Endothelial cell of umbilical vein (primary cell): Measurements from ENCODE around the gene KCNS1. TPM values are rescaled to one million over a fixed set of nuclear protein-coding genes. Genes with fewer than 3 reads are reported as not detected.

Experiments used
- BruUV-seq: library from RNA; stranded (reverse); fragments of 400-500 nt; replicated peaks from 2 replicates; lab custom pipeline; 2021; lab: Mats Ljungman, UMichigan
- CTCF ChIA-PET: fragments of 300-600, 350-600 bp; sonication (Branson Sonifier 250); formaldehyde crosslinking; loops from one replicate; lab custom pipeline; 2021; ENCODE audit warnings: antibody characterized with exemption, inconsistent platforms; lab: Charles Lee
- POLR2A ChIA-PET: fragments of 300-600, 350-600 bp; sonication (Branson Sonifier 250); formaldehyde crosslinking; loops from one replicate; lab custom pipeline; 2021; ENCODE audit warnings: antibody characterized with exemption, inconsistent platforms; lab: Charles Lee
- DNase-seq: peaks from one replicate; pipeline ENCODE4 v3.0.0-alpha.2; 2011; ENCODE audit warnings: low read depth, low spot score
- FAIRE-seq: peaks from 2 replicates; lab custom pipeline; 2011; peaks lifted over from hg19 to GRCh38; lab: Jason Lieb, UNC
- H2AFZ ChIP-seq: 2 replicates; pipeline ENCODE4 v1.6.0; 2012; ENCODE audit warnings: low read depth, low read length, control low read depth, inconsistent platforms
- H3K27ac ChIP-seq: 2 replicates; pipeline ENCODE4 v1.5.1; 2011; ENCODE audit warnings: low read depth, mild to moderate bottlenecking, control low read depth, low read length, moderate library complexity; ENCODE audit not compliant: insufficient read depth
- H3K27me3 ChIP-seq, 2 experiments: 2 replicates each; pipeline versions ENCODE4 v1.6.0 to v1.6.1; 2011; ENCODE audit warnings: low read length in 2 of 2, mixed read lengths in 1 of 2; ENCODE audit not compliant: control insufficient read depth in 2 of 2, insufficient read depth in 2 of 2
- H3K36me3 ChIP-seq, 2 experiments: 2 replicates in 1 of 2; 3 replicates in 1 of 2; pipeline ENCODE4 v1.5.1; 2011; ENCODE audit warnings: low read length in 2 of 2, mild to moderate bottlenecking in 1 of 2, moderate library complexity in 1 of 2; ENCODE audit not compliant: control insufficient read depth in 2 of 2, insufficient read depth in 2 of 2; ENCODE audit errors: extremely low read depth in 1 of 2
- H3K4me1 ChIP-seq: 3 replicates; pipeline ENCODE4 v1.5.1; 2011; ENCODE audit warnings: mild to moderate bottlenecking, low read length; ENCODE audit not compliant: control insufficient read depth, insufficient read depth; ENCODE audit errors: extremely low read depth
- H3K4me2 ChIP-seq: 2 replicates; pipeline ENCODE4 v1.6.1; 2011; ENCODE audit warnings: low read length, control low read depth, mixed read lengths; ENCODE audit not compliant: insufficient read depth
- H3K4me3 ChIP-seq, 3 experiments: fragments of 200-600 bp in 1 of 3; sonication (generic), shearing (Covaris generic) in 1 of 3; replicated peaks in 1 of 3; 2 replicates each; pipeline ENCODE4 v1.5.1; 2011 to 2016; ENCODE audit warnings: control low read depth in 3 of 3, low read length in 3 of 3, mild to moderate bottlenecking in 2 of 3, inconsistent platforms in 1 of 3, low read depth in 1 of 3, moderate library complexity in 1 of 3; ENCODE audit not compliant: insufficient read depth in 1 of 3
- H3K79me2 ChIP-seq: 2 replicates; pipeline ENCODE4 v1.6.0; 2012; ENCODE audit warnings: low read length, inconsistent platforms; ENCODE audit not compliant: control insufficient read depth, insufficient read depth
- H3K9ac ChIP-seq: replicated peaks from 2 replicates; pipeline ENCODE3; 2011; ENCODE audit warnings: low read length, control low read depth; ENCODE audit not compliant: insufficient read depth; ENCODE audit errors: extremely low read depth
- H3K9me1 ChIP-seq: replicated peaks from 3 replicates; pipeline ENCODE4 v1.6.0; 2011; ENCODE audit warnings: mild to moderate bottlenecking, low read length; ENCODE audit not compliant: control insufficient read depth, insufficient read depth; ENCODE audit errors: extremely low read depth
- H3K9me3 ChIP-seq: replicated peaks from 2 replicates; pipeline ENCODE4 v1.5.1; 2012; ENCODE audit warnings: low read length, inconsistent platforms; ENCODE audit not compliant: control insufficient read depth, insufficient read depth
- H4K20me1 ChIP-seq: replicated peaks from 2 replicates; pipeline ENCODE3; 2011; ENCODE audit warnings: mild to moderate bottlenecking, low read length; ENCODE audit not compliant: control insufficient read depth, insufficient read depth; ENCODE audit errors: extremely low read depth
- CTCF ChIP-seq, 2 donors: IDR thresholded peaks; 1 replicate in 1 of 2; 2 replicates in 1 of 2; pipeline ENCODE4 v1.5.1; 2011; ENCODE audit warnings: low read length in 2 of 2, mild to moderate bottlenecking in 2 of 2, moderate library complexity in 2 of 2, control low read depth in 1 of 2, inconsistent platforms in 1 of 2, low read depth in 1 of 2; ENCODE audit not compliant: insufficient read depth in 1 of 2; ENCODE audit errors: extremely low read depth in 1 of 2
- EZH2 ChIP-seq: IDR thresholded peaks from 2 replicates; pipeline ENCODE4 v1.6.1; 2012; ENCODE audit warnings: borderline replicate concordance, low read depth, mild to moderate bottlenecking, moderate library complexity, low read length, inconsistent platforms; ENCODE audit not compliant: severe bottlenecking
- FOS ChIP-seq: IDR thresholded peaks from 2 replicates; pipeline ENCODE4 v1.6.1; 2011; ENCODE audit warnings: mild to moderate bottlenecking, low read length, moderate library complexity, borderline replicate concordance; ENCODE audit not compliant: insufficient read depth
- GATA2 ChIP-seq: IDR thresholded peaks from 2 replicates; pipeline ENCODE4 v1.7.0; 2011; ENCODE audit warnings: low read depth, mild to moderate bottlenecking, moderate library complexity, mixed read lengths, low read length; ENCODE audit not compliant: insufficient read length, insufficient read depth
- JUN ChIP-seq: IDR thresholded peaks from 2 replicates; pipeline ENCODE4 v1.6.1; 2011; ENCODE audit warnings: borderline replicate concordance, low read depth; ENCODE audit not compliant: insufficient read length, insufficient read depth
- MAX ChIP-seq: IDR thresholded peaks from 2 replicates; pipeline ENCODE4 v1.6.1; 2011; ENCODE audit not compliant: insufficient read depth, insufficient read length
- MYC ChIP-seq: IDR thresholded peaks from one replicate; pipeline ENCODE4 v1.6.1; 2011; ENCODE audit warnings: mild to moderate bottlenecking, low read depth, low read length
- POLR2A ChIP-seq: IDR thresholded peaks from 2 replicates; pipeline ENCODE4 v1.6.1; 2012; ENCODE audit warnings: low read depth, mild to moderate bottlenecking, control low read depth, low read length
- POLR2AphosphoS5 ChIP-seq: IDR thresholded peaks from 2 replicates; pipeline ENCODE4 v1.6.1; 2012; ENCODE audit warnings: low read depth, mild to moderate bottlenecking, control low read depth, low read length, moderate library complexity; ENCODE audit not compliant: insufficient read depth
- dilution Hi-C: fragments of 300-500 bp; cut with MboI; formaldehyde crosslinking; loops from one replicate; pipeline ENCODE4 v1.15.0; 2019; ENCODE audit warnings: low sequenced_read_pairs; ENCODE audit not compliant: extremely low pct_ligation_motif_present
- intact Hi-C: fragments of 100-400 bp; cut with micrococcal nuclease; formaldehyde crosslinking; loops from one replicate; pipeline ENCODE4 v1.10.0; 2022
- polyA plus RNA-seq, 4 experiments: library from polyadenylated mRNA; depleted of rRNA in 3 of 4; stranded (reverse) in 3 of 4; unstranded in 1 of 4; fragments of >200 nt; gene quantifications; 2 replicates each; pipeline versions ENCODE4 v1.2.1 to v1.2.3, GENCODE V29; 2011 to 2012; ENCODE audit warnings: missing spikeins in 1 of 4
- total RNA-seq: library from RNA; stranded (reverse); gene quantifications from 2 replicates; pipeline ENCODE4 v1.2.3, GENCODE V29; 2021

KCNS1 gene
- total and polyA plus RNA-seq, 2 donors (not counting 3 experiments of a cell fraction or from before 2014, with no cell fraction given), result 0.14 to 0.29 TPM

DNA sequence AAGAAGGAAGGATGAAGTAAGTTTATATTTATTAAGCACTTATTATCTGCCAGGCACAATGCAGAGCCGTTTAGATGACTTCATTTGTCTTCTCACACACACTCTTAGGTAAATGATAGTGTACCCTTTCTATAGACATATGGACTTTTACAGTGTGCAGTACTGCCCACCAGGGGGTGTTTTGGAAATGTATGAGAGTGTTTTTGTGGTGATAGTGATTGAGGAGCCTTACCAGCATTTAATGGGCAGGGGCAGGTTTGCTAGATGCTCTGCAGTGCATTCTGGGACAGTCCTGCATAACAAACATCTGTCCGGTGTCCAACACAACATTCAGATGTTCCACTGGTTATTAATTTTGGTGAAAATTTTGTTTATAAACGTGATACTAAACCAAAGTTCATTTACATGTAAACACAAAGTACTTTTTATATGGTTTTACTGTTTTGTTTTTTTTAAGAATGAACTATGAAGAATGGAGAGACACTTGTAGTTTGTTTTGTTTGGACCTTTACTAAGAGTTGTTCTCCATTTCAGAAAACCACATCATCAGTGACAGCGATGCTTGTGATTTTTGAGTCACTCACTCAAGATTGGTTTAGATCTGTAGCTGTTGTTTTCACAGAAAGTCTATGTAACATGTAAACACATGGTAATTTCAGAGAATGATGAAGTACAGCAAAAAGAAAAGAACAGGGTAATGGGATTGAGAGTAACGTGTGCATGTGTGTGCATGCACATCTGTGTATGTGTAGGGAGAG, 19.9 kb downstream of the KCNS1 start:
- Histone ChIP-seq H3K9me1 (no peaks in the 10 kb centered on the region), H3K27me3 (no peaks in the 10 kb centered on the region), H4K20me1 (no peaks in the 10 kb centered on the region), H3K79me2 (no peaks in the 10 kb centered on the region), H3K36me3 (peaks cover 0 to 5% of the 10 kb centered on the region in 2 experiments), H3K4me2 (no peak overlapping the region), H3K4me3 (no peak overlapping the region), H2AFZ (no peak overlapping the region), H3K9me3 (no peaks in the 10 kb centered on the region), H3K4me1 (peaks cover 2% of the 10 kb centered on the region), H3K9ac (no peak overlapping the region), H3K27ac (no peak overlapping the region)
- no TSS peak for BruUV-seq
- intact Hi-C loops, result loop anchor here (2.0 kb wide), 1 partner anchor 16 kb away; no protein-coding TSS in a partner anchor
- dilution Hi-C loops, result no loop called here
- FAIRE-seq (peak; percentile 24), DNase-seq (peak; percentile 24)
- POLR2A ChIA-PET, result no interaction called here
- CTCF ChIA-PET, result no interaction called here
- TF ChIP-seq POLR2AphosphoS5 (no peak), CTCF (IDR thresholded peaks at IDR 0.05; ENCODE audit: extremely low read depth in 1 of 2, insufficient read depth in 1 of 2, low read depth in 1 of 2, low read length in 2 of 2) (peak; percentile 23 to 50)

- intact Hi-C loops (no loop called here), dilution Hi-C loops (no loop called here)
- no TSS peak for BruUV-seq
- Histone ChIP-seq H3K4me2 (no peak overlapping the region), H3K9me1 (no peaks in the 10 kb centered on the region), H3K4me1 (no peaks in the 10 kb centered on the region), H3K36me3 (peaks cover 2 to 5% of the 10 kb centered on the region in 2 experiments), H3K27ac (no peak overlapping the region), H2AFZ (no peak overlapping the region), H3K9me3 (no peaks in the 10 kb centered on the region), H3K9ac (no peak overlapping the region), H3K79me2 (no peaks in the 10 kb centered on the region), H4K20me1 (no peaks in the 10 kb centered on the region), H3K4me3 (no peak overlapping the region), H3K27me3 (no peaks in the 10 kb centered on the region)
- TF ChIP-seq EZH2 (no peak), FOS (no peak), GATA2 (no peak), POLR2AphosphoS5 (no peak), MYC (no peak), CTCF (IDR thresholded peaks at IDR 0.05; ENCODE audit: extremely low read depth in 1 of 2, insufficient read depth in 1 of 2, low read depth in 1 of 2, low read length in 2 of 2) (no peak), POLR2A (no peak), JUN (no peak), MAX (no peak)
- no peak for DNase-seq
- CTCF ChIA-PET, result interaction anchor here (1.2 to 4.5 kb wide), 4 partner anchors 20 to 34 kb away, joined by 3 to 21 read pairs (median 4); no protein-coding TSS in a partner anchor
- no peak for FAIRE-seq
- POLR2A ChIA-PET, result no interaction called here
Measured at GRCh38 chr20:45077559-45077958, 23.4 kb downstream of the KCNS1 start.
